Measurements from ENCODE around the gene ZNF804B. TPM values are rescaled to one million over a fixed set of nuclear protein-coding genes. Genes with fewer than 3 reads are reported as not detected.

ZNF804B gene
- total RNA-seq, 1 experiment from 2014 or later: not detected

GRCh38 chr7:89042940-89043339, 283.4 kb downstream of the ZNF804B start:
- Histone ChIP-seq H3T11ph (ENCODE audit: low read length) (no peak overlapping the region), H4K20me1 (ENCODE audit: control insufficient read depth, insufficient read depth, insufficient read length) (no peaks in the 10 kb centered on the region), H2AFZ (ENCODE audit: low read length) (no peak overlapping the region), H2BK5ac (ENCODE audit: insufficient read length, low read length) (no peak overlapping the region), H3K18ac (ENCODE audit: insufficient read length, low read depth, low read length) (no peak overlapping the region), H4K8ac (replicated peaks; ENCODE audit: insufficient read length, low read depth, low read length) (no peak overlapping the region), H2AK5ac (ENCODE audit: insufficient read length, low read length) (no peak overlapping the region), H3K23ac (ENCODE audit: insufficient read length, low read depth, low read length) (no peak overlapping the region), H3K79me1 (ENCODE audit: insufficient read depth, low read depth, low read length, poor library complexity, severe bottlenecking) (no peaks in the 10 kb centered on the region), H3K14ac (ENCODE audit: insufficient read depth, low read length) (no peak overlapping the region), H3K27ac (ENCODE audit: insufficient read length, low read depth, low read length) (no peak overlapping the region), H3K4ac (ENCODE audit: low read depth, low read length) (no peak overlapping the region), H2BK120ac (ENCODE audit: low read depth, low read length, poor library complexity, severe bottlenecking) (no peak overlapping the region), H3K9ac (ENCODE audit: extremely low read depth, insufficient read length, low read length) (no peak overlapping the region), H4K5ac (ENCODE audit: insufficient read length, low read depth, low read length) (no peak overlapping the region), H3K4me2 (ENCODE audit: insufficient read depth, insufficient read length, low read length) (no peak overlapping the region), H2BK12ac (ENCODE audit: insufficient read length, low read depth, low read length) (no peak overlapping the region), H2BK15ac (ENCODE audit: low read depth, low read length) (no peak overlapping the region), H3K27me3 (ENCODE audit: insufficient read depth, low read length) (no peaks in the 10 kb centered on the region), H4K91ac (ENCODE audit: insufficient read length, low read depth, low read length) (no peak overlapping the region), H3K79me2 (ENCODE audit: insufficient read depth, low read length) (no peaks in the 10 kb centered on the region), H3K9me3 (ENCODE audit: control insufficient read depth, low read depth, low read length) (peaks cover 12% of the 10 kb centered on the region), H3K56ac (ENCODE audit: insufficient read length, low read depth, low read length) (no peak overlapping the region), H3K23me2 (ENCODE audit: insufficient read length, low read depth, low read length, poor library complexity, severe bottlenecking) (no peaks in the 10 kb centered on the region), H3K4me1 (ENCODE audit: insufficient read depth, low read length) (no peaks in the 10 kb centered on the region), H2BK20ac (ENCODE audit: low read depth, low read length, poor library complexity, severe bottlenecking) (no peak overlapping the region)
- no peak for DNase-seq
- H3K36me3 Mint-ChIP-seq (ENCODE audit: insufficient read depth in 1 of 3, low read depth in 3 of 3): peaks cover 8 to 35% (median 25%) of the 10 kb centered on the region in 3 experiments
- H3K27me3 Mint-ChIP-seq (ENCODE audit: low read depth): no peaks in the 10 kb centered on the region
- no peak for TF ChIP-seq CTCF (conservative IDR thresholded peaks at IDR 0.05)
- H3K27ac Mint-ChIP-seq: no peak overlapping the region
- no peaks in the 10 kb centered on the region for H3K4me1 Mint-ChIP-seq
- H3K9me3 Mint-ChIP-seq: peaks cover 15 to 24% of the 10 kb centered on the region in 2 experiments
- H3K4me3 Mint-ChIP-seq: no peak overlapping the region
- WGBS (ENCODE audit: extremely low coverage, insufficient read length, low lambda C conversion rate): no CpG with 5 or more reads among the region's 3 CpGs

Measured in H9 (cell line).